ENCODE results near the gene IL32. TPM values are rescaled to one million over a fixed set of nuclear protein-coding genes. Genes with fewer than 3 reads are reported as not detected.

The IL32 gene
- total and polyA plus RNA-seq, 2 experiments from 2014 or later: 2.3 to 6.1 TPM

GRCh38 chr16:3080024-3080423, 14.6 kb downstream of the IL32 start:
- no peak overlapping the region for H3K4me3 Mint-ChIP-seq
- H3K27me3 Mint-ChIP-seq (ENCODE audit: insufficient read depth, low read depth, poor library complexity): peaks cover 11% of the 10 kb centered on the region
- DNase-seq (ENCODE audit: low spot score): no peak
- no peak overlapping the region for H3K27ac ChIP-seq (ENCODE audit: low read depth)
- H3K9me3 Mint-ChIP-seq: no peaks in the 10 kb centered on the region
- H4K20me1 ChIP-seq (replicated peaks; ENCODE audit: insufficient read depth): 0 out of 2 replicates have a peak, but pooled peaks cover 4% of the 10 kb centered on the region
- H3K36me3 Mint-ChIP-seq (ENCODE audit: low read depth): peaks cover 48% of the 10 kb centered on the region
- no peaks in the 10 kb centered on the region for H3K27me3 ChIP-seq (ENCODE audit: insufficient read depth)
- no peaks in the 10 kb centered on the region for H3K9me2 ChIP-seq (ENCODE audit: insufficient read depth)
- H2AFZ ChIP-seq: no peak overlapping the region
- no peaks in the 10 kb centered on the region for H3K79me2 ChIP-seq (replicated peaks; ENCODE audit: insufficient read depth)
- H3K4me3 ChIP-seq: no peak overlapping the region
- ATAC-seq: no peak
- no peak overlapping the region for H3K4me2 ChIP-seq
- no peak overlapping the region for H3K27ac Mint-ChIP-seq
- no peaks in the 10 kb centered on the region for H3F3A ChIP-seq (replicated peaks; ENCODE audit: low read depth)
- H3K4me1 ChIP-seq (ENCODE audit: insufficient read depth): peaks cover 9% of the 10 kb centered on the region
- TF ChIP-seq JUNB (IDR thresholded peaks at IDR 0.05; ENCODE audit: unreplicated experiment) (no peak), ETS1 (IDR thresholded peaks at IDR 0.05) (no peak), CREB1 (CRISPR knock-in tag; IDR thresholded peaks at IDR 0.05; ENCODE audit: low read depth) (no peak), EZH2 (IDR thresholded peaks at IDR 0.05; ENCODE audit: low read depth, unreplicated experiment) (no peak), ZNF114 (CRISPR knock-in tag; IDR thresholded peaks at IDR 0.05) (no peak), CTCF (conservative IDR thresholded peaks at IDR 0.05; ENCODE audit: low read depth in 2 of 2) (no peak), POLR2AphosphoS5 (IDR thresholded peaks at IDR 0.05; ENCODE audit: low read depth) (no peak), STAT1 (IDR thresholded peaks at IDR 0.05; ENCODE audit: unreplicated experiment) (no peak), NANOG (IDR thresholded peaks at IDR 0.05; ENCODE audit: borderline replicate concordance) (no peak), ZNF331 (CRISPR knock-in tag; IDR thresholded peaks at IDR 0.05; ENCODE audit: low read depth) (no peak), ZNF462 (CRISPR knock-in tag; IDR thresholded peaks at IDR 0.05) (no peak), REST (IDR thresholded peaks at IDR 0.05; ENCODE audit: unreplicated experiment) (no peak)
- peaks cover 37% of the 10 kb centered on the region for H3K4me1 Mint-ChIP-seq
- H3K36me3 ChIP-seq (ENCODE audit: insufficient read depth): no peaks in the 10 kb centered on the region; the same call in 1 of the 2 replicates

Data from GM23338 (cell line).